Measurements from ENCODE around the gene PCDH1. TPM values are rescaled to one million over a fixed set of nuclear protein-coding genes. Genes with fewer than 3 reads are reported as not detected.

The PCDH1 gene
- total RNA-seq, 2 donors from 2014 or later, result 97.3 to 105 TPM

DNA sequence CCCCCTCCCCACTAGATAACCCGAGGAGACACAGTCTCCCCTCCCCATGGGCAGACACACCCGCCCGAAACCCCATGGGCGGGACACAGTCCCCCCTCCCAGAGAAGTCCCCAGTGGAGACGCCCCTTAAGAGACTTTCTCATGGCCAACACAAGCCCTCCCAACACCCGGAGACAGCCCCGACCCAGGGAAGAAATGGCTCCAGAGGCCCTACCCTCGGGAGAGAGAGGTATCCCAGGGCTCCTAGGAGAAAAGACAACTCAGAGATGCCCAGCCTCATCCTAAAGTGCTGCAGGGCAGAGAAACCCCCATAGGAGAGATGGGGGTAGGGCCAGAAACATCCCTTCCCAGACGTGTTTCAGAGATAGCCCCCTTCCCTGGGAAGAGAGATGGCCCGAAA lies 27.4 kb downstream of the PCDH1 start:
- Histone ChIP-seq H3K9me3 (no peaks in the 10 kb centered on the region), H3K27me3 (no peaks in the 10 kb centered on the region), H3K4me1 (peaks cover 14% of the 10 kb centered on the region), H3K27ac (peak overlapping the region; percentile 60), H3K4me3 (peak overlapping the region; percentile 42), H3K9ac (ENCODE audit: low read depth in 2 of 2, low read length in 2 of 2) (peak overlapping the region; percentile 7 to 73), H3K36me3 (no peaks in the 10 kb centered on the region)
- no peak for DNase-seq
- intact Hi-C loops (cut with DNase I), result no loop called here
- TF ChIP-seq, protein P1, sequence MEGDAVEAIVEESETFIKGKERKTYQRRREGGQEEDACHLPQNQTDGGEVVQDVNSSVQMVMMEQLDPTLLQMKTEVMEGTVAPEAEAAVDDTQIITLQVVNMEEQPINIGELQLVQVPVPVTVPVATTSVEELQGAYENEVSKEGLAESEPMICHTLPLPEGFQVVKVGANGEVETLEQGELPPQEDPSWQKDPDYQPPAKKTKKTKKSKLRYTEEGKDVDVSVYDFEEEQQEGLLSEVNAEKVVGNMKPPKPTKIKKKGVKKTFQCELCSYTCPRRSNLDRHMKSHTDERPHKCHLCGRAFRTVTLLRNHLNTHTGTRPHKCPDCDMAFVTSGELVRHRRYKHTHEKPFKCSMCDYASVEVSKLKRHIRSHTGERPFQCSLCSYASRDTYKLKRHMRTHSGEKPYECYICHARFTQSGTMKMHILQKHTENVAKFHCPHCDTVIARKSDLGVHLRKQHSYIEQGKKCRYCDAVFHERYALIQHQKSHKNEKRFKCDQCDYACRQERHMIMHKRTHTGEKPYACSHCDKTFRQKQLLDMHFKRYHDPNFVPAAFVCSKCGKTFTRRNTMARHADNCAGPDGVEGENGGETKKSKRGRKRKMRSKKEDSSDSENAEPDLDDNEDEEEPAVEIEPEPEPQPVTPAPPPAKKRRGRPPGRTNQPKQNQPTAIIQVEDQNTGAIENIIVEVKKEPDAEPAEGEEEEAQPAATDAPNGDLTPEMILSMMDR (IDR thresholded peaks at IDR 0.05), result no peak

DNA sequence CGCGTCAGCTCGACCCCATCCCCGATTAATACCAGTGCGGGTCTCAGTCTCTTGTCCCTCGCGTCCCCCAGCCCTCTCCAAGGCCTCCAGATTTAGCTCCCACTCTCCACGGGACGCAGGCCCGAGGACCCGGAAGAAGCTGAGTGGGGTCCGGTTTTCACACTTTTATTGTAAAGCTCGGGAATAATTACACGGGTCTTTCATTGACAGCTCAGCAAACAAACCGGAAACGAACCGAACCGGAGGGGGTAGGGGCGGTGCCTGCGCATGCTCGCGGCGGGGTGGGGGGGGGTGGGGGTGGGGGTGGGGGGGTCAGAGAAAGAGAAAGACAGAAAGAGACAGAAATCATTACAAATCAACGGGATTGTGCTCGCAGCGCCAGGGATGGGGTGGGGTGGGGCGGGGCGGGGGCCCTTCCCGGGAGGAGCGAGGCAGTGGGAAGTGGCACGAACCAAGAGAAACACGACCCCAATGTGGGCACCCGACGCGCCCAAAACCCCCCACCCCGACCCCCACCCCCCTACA lies 27.9 kb downstream of the PCDH1 start:
- peak overlapping the region; percentile 95 to 99 for H3K9ac ChIP-seq (ENCODE audit: low read depth in 2 of 2, low read length in 2 of 2)
- no peaks in the 10 kb centered on the region for H3K27me3 ChIP-seq
- peak overlapping the region; percentile 42 for H3K4me3 ChIP-seq
- peaks cover 14% of the 10 kb centered on the region for H3K4me1 ChIP-seq
- peak; percentile 37 for DNase-seq
- no peaks in the 10 kb centered on the region for H3K36me3 ChIP-seq
- intact Hi-C loops (cut with DNase I), result no loop called here
- H3K9me3 ChIP-seq, result no peaks in the 10 kb centered on the region
- H3K27ac ChIP-seq, result peak overlapping the region; percentile 98
- TF ChIP-seq, protein P1 (IDR thresholded peaks at IDR 0.05), result no peak

- no peaks in the 10 kb centered on the region for H3K27me3 ChIP-seq
- peaks cover 14% of the 10 kb centered on the region for H3K4me1 ChIP-seq
- intact Hi-C loops (cut with DNase I), result no loop called here
- no peaks in the 10 kb centered on the region for H3K9me3 ChIP-seq
- peak overlapping the region; percentile 95 to 99 for H3K9ac ChIP-seq (ENCODE audit: low read depth in 2 of 2, low read length in 2 of 2)
- TF ChIP-seq, protein P1 (IDR thresholded peaks at IDR 0.05), result no peak
- H3K4me3 ChIP-seq, result peak overlapping the region; percentile 42
- H3K27ac ChIP-seq, result peak overlapping the region; percentile 98
- DNase-seq, result peak; percentile 97
- H3K36me3 ChIP-seq, result no peaks in the 10 kb centered on the region
Observed at GRCh38 chr5:141849415-141850243, 28.6 kb downstream of the PCDH1 start.

- intact Hi-C loops (cut with DNase I), result no loop called here
- Histone ChIP-seq H3K27me3 (no peaks in the 10 kb centered on the region), H3K9me3 (no peaks in the 10 kb centered on the region), H3K36me3 (no peaks in the 10 kb centered on the region), H3K4me3 (peak overlapping the region; percentile 42), H3K4me1 (peaks cover 14% of the 10 kb centered on the region), H3K9ac (ENCODE audit: low read depth in 2 of 2, low read length in 2 of 2) (peak overlapping the region; percentile 95 to 99), H3K27ac (peak overlapping the region; percentile 98)
- TF ChIP-seq, protein P1 (IDR thresholded peaks at IDR 0.05), result no peak
- DNase-seq, result peak; percentile 89
Observed at GRCh38 chr5:141848744-141849414, 29.3 kb downstream of the PCDH1 start.

- Histone ChIP-seq H3K27ac (no peak overlapping the region), H3K9me3 (no peaks in the 10 kb centered on the region), H3K4me1 (peaks cover 14% of the 10 kb centered on the region), H3K4me3 (no peak overlapping the region), H3K36me3 (no peaks in the 10 kb centered on the region), H3K27me3 (no peaks in the 10 kb centered on the region), H3K9ac (ENCODE audit: low read depth in 2 of 2, low read length in 2 of 2) (peak overlapping the region in 1 of 2 donors; percentile 49)
- TF ChIP-seq, protein P1 (IDR thresholded peaks at IDR 0.05), result no peak
- DNase-seq, result no peak
- intact Hi-C loops (cut with DNase I), result no loop called here
Observed at GRCh38 chr5:141846031-141846430, 32.2 kb downstream of the PCDH1 start.
